SK-N-SH treated with all-trans-retinoic acid at 6 μM for 48 hours (cell line): ENCODE results near the gene PPIC.

Experiments used
- ATAC-seq: fragments of 200-7000 bp; cut with Tn5 transposase; 3 replicates; pipeline ENCODE4 v1.9.1; 2020; ENCODE audit warnings: mild to moderate bottlenecking, moderate library complexity
- ARNTL ChIP-seq: fragments of 450-650 bp; formaldehyde crosslinking; IDR thresholded peaks from 2 replicates; pipeline ENCODE4 v1.5.0; 2020; ENCODE audit warnings: low read depth, mild to moderate bottlenecking, moderate library complexity, borderline replicate concordance
- CSDC2 ChIP-seq: fragments of 250-450 bp; sonication (Bioruptor Pico); IDR thresholded peaks from 2 replicates; pipeline ENCODE4 v1.5.0; 2020; ENCODE audit warnings: mild to moderate bottlenecking, moderate library complexity
- ESRRG ChIP-seq: fragments of 250-450 bp; sonication (Bioruptor Pico); IDR thresholded peaks from 2 replicates; pipeline ENCODE4 v1.6.1; 2021; ENCODE audit warnings: mild to moderate bottlenecking
- GLIS3 ChIP-seq: fragments of 250-450 bp; sonication (Bioruptor Pico); IDR thresholded peaks from 2 replicates; pipeline ENCODE4 v1.5.0; 2020; ENCODE audit warnings: mild to moderate bottlenecking, moderate library complexity
- ISL1 ChIP-seq: fragments of 250-450 bp; sonication (Bioruptor Pico); IDR thresholded peaks from 2 replicates; pipeline ENCODE4 v2.1.2; 2022; ENCODE audit warnings: mild to moderate bottlenecking, moderate library complexity
- OSR1 ChIP-seq: fragments of 250-450 bp; sonication (Bioruptor Pico); IDR thresholded peaks from 2 replicates; pipeline ENCODE4 v1.8.0; 2022; ENCODE audit warnings: moderate library complexity, mild to moderate bottlenecking, inconsistent platforms
- PPARA ChIP-seq: fragments of 250-450 bp; sonication (Bioruptor Pico); IDR thresholded peaks from 2 replicates; pipeline ENCODE4 v1.5.0; 2020; ENCODE audit warnings: mild to moderate bottlenecking, borderline replicate concordance
- RARB ChIP-seq: fragments of 250-450 bp; sonication (Bioruptor Pico); IDR thresholded peaks from 2 replicates; pipeline ENCODE4 v1.8.0; 2021; ENCODE audit warnings: mild to moderate bottlenecking, moderate library complexity
- SNAI2 ChIP-seq: fragments of 250-450 bp; sonication (Bioruptor Pico); IDR thresholded peaks from 2 replicates; pipeline ENCODE4 v1.5.0; 2020; ENCODE audit warnings: mild to moderate bottlenecking, moderate library complexity
- TCF4 ChIP-seq: fragments of 250-450 bp; sonication (Bioruptor Pico); IDR thresholded peaks from 2 replicates; pipeline ENCODE4 v1.8.0; 2021; ENCODE audit warnings: mild to moderate bottlenecking, moderate library complexity, borderline replicate concordance
- TOX ChIP-seq: fragments of 250-450 bp; sonication (Bioruptor Pico); IDR thresholded peaks from 2 replicates; pipeline ENCODE4 v1.8.0; 2021; ENCODE audit warnings: mild to moderate bottlenecking, moderate library complexity, borderline replicate concordance
- ZC3H10 ChIP-seq: fragments of 250-450 bp; sonication (Bioruptor Pico); IDR thresholded peaks from 2 replicates; pipeline ENCODE4 v1.5.1; 2021; ENCODE audit warnings: mild to moderate bottlenecking, moderate library complexity
- ZFP3 ChIP-seq: fragments of 250-450 bp; sonication (Bioruptor Pico); IDR thresholded peaks from 2 replicates; pipeline ENCODE4 v1.5.0; 2020; ENCODE audit warnings: mild to moderate bottlenecking, moderate library complexity
- ZFP30 ChIP-seq: fragments of 450-650 bp; formaldehyde crosslinking; IDR thresholded peaks from 2 replicates; pipeline ENCODE4 v1.5.0; 2022; ENCODE audit warnings: mild to moderate bottlenecking, moderate library complexity
- ZNF70 ChIP-seq: fragments of 450-650 bp; formaldehyde crosslinking; IDR thresholded peaks from 2 replicates; pipeline ENCODE4 v1.5.0; 2020; ENCODE audit warnings: mild to moderate bottlenecking, moderate library complexity
- ZNF8 ChIP-seq: fragments of 450-650 bp; formaldehyde crosslinking; IDR thresholded peaks from 2 replicates; pipeline ENCODE4 v1.5.0; 2020; ENCODE audit warnings: mild to moderate bottlenecking, moderate library complexity
- TF ChIP-seq, protein P1 (sequence below): fragments of 250-450 bp; sonication (Bioruptor Pico); IDR thresholded peaks from 2 replicates; pipeline ENCODE4 v1.5.1; 2021; ENCODE audit warnings: mild to moderate bottlenecking, moderate library complexity
- TF ChIP-seq, protein P2 (sequence below): fragments of 250-450 bp; sonication (Bioruptor Pico); IDR thresholded peaks from 2 replicates; pipeline ENCODE4 v1.5.0; 2020; ENCODE audit warnings: mild to moderate bottlenecking, moderate library complexity
- TF ChIP-seq, protein P3 (sequence below): fragments of 250-450 bp; sonication (Bioruptor Pico); IDR thresholded peaks from 2 replicates; pipeline ENCODE4 v1.5.1; 2020; ENCODE audit warnings: low read depth, mild to moderate bottlenecking, moderate library complexity
- TF ChIP-seq, protein P4 (sequence below): fragments of 250-450 bp; sonication (Bioruptor Pico); IDR thresholded peaks from 2 replicates; pipeline ENCODE4 v1.8.0; 2020; ENCODE audit warnings: mild to moderate bottlenecking, moderate library complexity, borderline replicate concordance
- TF ChIP-seq, protein P5 (sequence below): fragments of 250-450 bp; sonication (Bioruptor Pico); IDR thresholded peaks from 2 replicates; pipeline ENCODE4 v1.8.0; 2021; ENCODE audit warnings: low read depth, mild to moderate bottlenecking, moderate library complexity, borderline replicate concordance

PPIC gene

DNA sequence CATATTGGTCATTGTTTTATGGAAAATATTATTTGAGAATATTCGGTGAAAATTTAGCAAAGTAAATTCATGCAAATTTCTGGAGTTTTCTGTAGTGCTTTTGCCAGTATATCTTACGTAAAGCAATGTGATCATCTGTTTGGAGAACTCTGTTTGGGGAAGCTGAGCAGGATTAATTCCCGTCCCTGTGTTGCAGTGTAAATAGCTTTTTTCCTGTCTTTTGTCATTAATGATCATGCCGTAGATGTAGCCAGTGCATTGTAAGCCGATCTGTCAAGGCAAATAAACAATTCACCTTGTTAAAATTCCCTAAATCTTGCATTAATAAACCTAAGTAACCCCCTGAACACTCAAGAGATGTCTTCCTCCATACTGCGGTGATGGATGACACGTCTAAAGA, 39.2 kb downstream of the PPIC start (continued):
- TF ChIP-seq, protein P1, sequence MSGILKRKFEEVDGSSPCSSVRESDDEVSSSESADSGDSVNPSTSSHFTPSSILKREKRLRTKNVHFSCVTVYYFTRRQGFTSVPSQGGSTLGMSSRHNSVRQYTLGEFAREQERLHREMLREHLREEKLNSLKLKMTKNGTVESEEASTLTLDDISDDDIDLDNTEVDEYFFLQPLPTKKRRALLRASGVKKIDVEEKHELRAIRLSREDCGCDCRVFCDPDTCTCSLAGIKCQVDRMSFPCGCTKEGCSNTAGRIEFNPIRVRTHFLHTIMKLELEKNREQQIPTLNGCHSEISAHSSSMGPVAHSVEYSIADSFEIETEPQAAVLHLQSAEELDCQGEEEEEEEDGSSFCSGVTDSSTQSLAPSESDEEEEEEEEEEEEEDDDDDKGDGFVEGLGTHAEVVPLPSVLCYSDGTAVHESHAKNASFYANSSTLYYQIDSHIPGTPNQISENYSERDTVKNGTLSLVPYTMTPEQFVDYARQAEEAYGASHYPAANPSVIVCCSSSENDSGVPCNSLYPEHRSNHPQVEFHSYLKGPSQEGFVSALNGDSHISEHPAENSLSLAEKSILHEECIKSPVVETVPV (CRISPR knock-in tag) = no peak

DNA sequence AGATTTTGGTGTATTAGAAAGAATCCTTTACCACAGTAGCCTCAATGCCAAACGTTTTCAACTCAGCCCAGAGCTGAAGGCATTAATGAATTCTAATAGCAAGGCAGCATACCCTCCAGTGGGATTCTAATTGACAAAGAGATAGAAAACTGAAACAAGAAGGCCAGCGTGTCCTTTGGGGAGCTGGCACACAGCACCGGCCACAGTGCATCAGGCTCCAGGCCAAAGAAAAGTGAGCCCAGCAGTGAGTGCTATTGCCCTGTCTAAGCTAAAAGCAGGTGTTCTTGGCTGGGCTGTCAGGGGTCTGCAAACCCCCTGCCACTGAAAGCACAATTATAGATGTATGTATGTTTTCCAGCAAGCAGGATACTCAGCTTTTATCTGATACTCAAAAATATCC, 40.4 kb downstream of the PPIC start:
- TF ChIP-seq, protein P2, sequence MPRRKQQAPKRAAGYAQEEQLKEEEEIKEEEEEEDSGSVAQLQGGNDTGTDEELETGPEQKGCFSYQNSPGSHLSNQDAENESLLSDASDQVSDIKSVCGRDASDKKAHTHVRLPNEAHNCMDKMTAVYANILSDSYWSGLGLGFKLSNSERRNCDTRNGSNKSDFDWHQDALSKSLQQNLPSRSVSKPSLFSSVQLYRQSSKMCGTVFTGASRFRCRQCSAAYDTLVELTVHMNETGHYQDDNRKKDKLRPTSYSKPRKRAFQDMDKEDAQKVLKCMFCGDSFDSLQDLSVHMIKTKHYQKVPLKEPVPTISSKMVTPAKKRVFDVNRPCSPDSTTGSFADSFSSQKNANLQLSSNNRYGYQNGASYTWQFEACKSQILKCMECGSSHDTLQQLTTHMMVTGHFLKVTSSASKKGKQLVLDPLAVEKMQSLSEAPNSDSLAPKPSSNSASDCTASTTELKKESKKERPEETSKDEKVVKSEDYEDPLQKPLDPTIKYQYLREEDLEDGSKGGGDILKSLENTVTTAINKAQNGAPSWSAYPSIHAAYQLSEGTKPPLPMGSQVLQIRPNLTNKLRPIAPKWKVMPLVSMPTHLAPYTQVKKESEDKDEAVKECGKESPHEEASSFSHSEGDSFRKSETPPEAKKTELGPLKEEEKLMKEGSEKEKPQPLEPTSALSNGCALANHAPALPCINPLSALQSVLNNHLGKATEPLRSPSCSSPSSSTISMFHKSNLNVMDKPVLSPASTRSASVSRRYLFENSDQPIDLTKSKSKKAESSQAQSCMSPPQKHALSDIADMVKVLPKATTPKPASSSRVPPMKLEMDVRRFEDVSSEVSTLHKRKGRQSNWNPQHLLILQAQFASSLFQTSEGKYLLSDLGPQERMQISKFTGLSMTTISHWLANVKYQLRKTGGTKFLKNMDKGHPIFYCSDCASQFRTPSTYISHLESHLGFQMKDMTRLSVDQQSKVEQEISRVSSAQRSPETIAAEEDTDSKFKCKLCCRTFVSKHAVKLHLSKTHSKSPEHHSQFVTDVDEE (CRISPR knock-in tag) = no peak
- no peak for TF ChIP-seq TOX (CRISPR knock-in tag)
- TF ChIP-seq CSDC2 (CRISPR knock-in tag) = no peak
- no peak for TF ChIP-seq ARNTL (CRISPR knock-in tag)
- TF ChIP-seq PPARA (CRISPR knock-in tag) = no peak
- TF ChIP-seq TCF4 = no peak
- TF ChIP-seq OSR1 (CRISPR knock-in tag) = no peak
- TF ChIP-seq ZNF70 = no peak
- no peak for TF ChIP-seq GLIS3 (CRISPR knock-in tag)
- TF ChIP-seq, protein P3, sequence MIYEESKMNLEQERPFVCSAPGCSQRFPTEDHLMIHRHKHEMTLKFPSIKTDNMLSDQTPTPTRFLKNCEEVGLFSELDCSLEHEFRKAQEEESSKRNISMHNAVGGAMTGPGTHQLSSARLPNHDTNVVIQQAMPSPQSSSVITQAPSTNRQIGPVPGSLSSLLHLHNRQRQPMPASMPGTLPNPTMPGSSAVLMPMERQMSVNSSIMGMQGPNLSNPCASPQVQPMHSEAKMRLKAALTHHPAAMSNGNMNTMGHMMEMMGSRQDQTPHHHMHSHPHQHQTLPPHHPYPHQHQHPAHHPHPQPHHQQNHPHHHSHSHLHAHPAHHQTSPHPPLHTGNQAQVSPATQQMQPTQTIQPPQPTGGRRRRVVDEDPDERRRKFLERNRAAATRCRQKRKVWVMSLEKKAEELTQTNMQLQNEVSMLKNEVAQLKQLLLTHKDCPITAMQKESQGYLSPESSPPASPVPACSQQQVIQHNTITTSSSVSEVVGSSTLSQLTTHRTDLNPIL (CRISPR knock-in tag) = no peak
- no peak for TF ChIP-seq SNAI2 (CRISPR knock-in tag)
- TF ChIP-seq ZNF8 (CRISPR knock-in tag) = no peak
- TF ChIP-seq, protein P1 (CRISPR knock-in tag) = no peak
- TF ChIP-seq ZFP30 (CRISPR knock-in tag) = no peak
- no peak for TF ChIP-seq RARB (CRISPR knock-in tag)
- no peak for ATAC-seq

DNA sequence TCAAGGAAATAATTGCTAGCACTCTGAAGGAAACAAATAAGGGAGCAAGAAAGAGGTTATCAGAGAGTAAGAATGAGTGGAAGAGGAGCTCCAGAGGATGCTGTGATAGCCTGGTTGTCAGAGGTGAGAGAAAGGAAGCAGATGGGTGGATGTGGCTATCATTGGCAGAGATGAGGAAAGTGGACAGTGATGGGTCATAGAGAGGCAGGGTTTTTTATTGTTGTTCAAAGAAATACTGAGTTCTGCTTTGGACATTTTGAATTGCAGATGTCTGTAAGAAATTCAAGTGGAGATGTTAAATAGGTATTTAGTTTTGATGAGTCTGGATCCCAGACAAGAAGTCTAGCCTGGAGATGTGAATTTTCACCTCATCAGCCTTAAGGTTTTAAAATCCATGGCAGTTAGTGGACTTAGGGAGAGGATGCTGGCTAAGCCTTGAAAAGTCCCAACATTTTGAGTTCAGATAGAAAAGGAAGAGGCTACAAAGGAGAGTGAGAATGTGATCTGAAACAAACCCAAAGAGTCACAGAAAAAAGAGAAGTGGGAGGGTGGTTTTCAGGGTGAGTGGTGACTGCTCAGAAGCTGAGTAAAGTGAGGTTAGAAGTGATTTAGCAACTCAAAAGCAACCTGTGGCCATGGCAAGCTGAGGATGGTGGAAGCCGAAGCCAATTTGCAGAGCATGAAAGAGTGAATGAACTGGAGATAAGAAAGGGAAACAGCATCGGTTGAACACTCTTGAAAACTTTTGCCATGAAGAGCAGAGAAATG, 50.4 kb downstream of the PPIC start:
- ATAC-seq = no peak
- TF ChIP-seq, protein P4, sequence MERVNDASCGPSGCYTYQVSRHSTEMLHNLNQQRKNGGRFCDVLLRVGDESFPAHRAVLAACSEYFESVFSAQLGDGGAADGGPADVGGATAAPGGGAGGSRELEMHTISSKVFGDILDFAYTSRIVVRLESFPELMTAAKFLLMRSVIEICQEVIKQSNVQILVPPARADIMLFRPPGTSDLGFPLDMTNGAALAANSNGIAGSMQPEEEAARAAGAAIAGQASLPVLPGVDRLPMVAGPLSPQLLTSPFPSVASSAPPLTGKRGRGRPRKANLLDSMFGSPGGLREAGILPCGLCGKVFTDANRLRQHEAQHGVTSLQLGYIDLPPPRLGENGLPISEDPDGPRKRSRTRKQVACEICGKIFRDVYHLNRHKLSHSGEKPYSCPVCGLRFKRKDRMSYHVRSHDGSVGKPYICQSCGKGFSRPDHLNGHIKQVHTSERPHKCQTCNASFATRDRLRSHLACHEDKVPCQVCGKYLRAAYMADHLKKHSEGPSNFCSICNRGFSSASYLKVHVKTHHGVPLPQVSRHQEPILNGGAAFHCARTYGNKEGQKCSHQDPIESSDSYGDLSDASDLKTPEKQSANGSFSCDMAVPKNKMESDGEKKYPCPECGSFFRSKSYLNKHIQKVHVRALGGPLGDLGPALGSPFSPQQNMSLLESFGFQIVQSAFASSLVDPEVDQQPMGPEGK (CRISPR knock-in tag) = no peak
- TF ChIP-seq, protein P1 (CRISPR knock-in tag) = no peak
- TF ChIP-seq TOX (CRISPR knock-in tag) = no peak
- TF ChIP-seq OSR1 (CRISPR knock-in tag) = no peak
- no peak for TF ChIP-seq RARB (CRISPR knock-in tag)
- no peak for TF ChIP-seq ZC3H10
- no peak for TF ChIP-seq ZFP3
- TF ChIP-seq, protein P5, sequence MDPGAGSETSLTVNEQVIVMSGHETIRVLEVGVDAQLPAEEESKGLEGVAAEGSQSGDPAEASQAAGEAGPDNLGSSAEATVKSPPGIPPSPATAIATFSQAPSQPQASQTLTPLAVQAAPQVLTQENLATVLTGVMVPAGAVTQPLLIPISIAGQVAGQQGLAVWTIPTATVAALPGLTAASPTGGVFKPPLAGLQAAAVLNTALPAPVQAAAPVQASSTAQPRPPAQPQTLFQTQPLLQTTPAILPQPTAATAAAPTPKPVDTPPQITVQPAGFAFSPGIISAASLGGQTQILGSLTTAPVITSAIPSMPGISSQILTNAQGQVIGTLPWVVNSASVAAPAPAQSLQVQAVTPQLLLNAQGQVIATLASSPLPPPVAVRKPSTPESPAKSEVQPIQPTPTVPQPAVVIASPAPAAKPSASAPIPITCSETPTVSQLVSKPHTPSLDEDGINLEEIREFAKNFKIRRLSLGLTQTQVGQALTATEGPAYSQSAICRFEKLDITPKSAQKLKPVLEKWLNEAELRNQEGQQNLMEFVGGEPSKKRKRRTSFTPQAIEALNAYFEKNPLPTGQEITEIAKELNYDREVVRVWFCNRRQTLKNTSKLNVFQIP (CRISPR knock-in tag) = no peak
- TF ChIP-seq ZNF70 = no peak
- no peak for TF ChIP-seq ARNTL (CRISPR knock-in tag)
- TF ChIP-seq ESRRG (CRISPR knock-in tag) = no peak
- TF ChIP-seq ZFP30 (CRISPR knock-in tag) = no peak
- no peak for TF ChIP-seq CSDC2 (CRISPR knock-in tag)
- TF ChIP-seq ZNF8 (CRISPR knock-in tag) = no peak
- TF ChIP-seq TCF4 = no peak
- no peak for TF ChIP-seq ISL1
- TF ChIP-seq, protein P2 (CRISPR knock-in tag) = no peak
- TF ChIP-seq SNAI2 (CRISPR knock-in tag) = no peak
